ENCODE results near the gene ATP2B1.

Gene ATP2B1

DNA sequence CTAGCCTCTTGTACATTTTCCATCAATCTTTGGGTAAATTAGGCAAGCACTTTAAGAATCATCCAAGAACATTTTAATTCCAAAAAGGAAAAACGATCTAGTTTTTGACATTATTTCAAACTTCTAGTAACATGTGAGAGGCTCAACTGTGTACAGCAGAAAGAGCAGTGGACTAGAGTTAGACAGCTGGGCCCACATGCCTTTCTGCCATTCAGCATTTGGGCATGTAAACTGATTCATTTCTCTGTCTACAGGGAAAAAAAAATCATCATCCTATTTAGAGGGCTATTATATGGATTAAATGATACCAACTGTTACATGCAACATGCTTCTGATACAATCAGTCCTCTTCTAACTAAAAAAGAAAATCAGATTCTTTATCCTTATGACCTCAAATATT, 17.7 kb downstream of the ATP2B1 start:
- DNase-seq: no peak

- no peak for DNase-seq
These were observed 19.3 kb downstream of the ATP2B1 start for GRCh38 chr12:89689306-89689705.

DNA sequence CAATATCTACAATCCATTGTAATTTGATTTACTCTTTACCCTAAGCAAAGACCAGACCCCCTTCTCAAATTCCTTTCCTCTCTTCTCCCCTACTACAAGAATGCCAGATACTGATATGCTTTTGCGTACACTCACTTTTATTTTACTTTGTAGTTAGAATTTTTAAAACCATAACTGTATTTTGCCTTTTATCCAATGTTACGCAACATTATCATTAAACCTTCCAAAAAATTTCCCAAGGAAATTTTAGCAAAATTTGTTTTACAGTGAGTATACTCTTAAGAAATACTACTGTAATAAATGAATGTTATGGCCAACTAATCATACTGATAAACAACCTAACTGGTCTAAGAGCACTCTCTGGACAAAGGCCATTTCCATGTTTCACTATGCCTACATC, 22.3 kb downstream of the ATP2B1 start:
- DNase-seq: no peak

- DNase-seq: no peak
These were observed 23.2 kb downstream of the ATP2B1 start for GRCh38 chr12:89685363-89685972.

DNA sequence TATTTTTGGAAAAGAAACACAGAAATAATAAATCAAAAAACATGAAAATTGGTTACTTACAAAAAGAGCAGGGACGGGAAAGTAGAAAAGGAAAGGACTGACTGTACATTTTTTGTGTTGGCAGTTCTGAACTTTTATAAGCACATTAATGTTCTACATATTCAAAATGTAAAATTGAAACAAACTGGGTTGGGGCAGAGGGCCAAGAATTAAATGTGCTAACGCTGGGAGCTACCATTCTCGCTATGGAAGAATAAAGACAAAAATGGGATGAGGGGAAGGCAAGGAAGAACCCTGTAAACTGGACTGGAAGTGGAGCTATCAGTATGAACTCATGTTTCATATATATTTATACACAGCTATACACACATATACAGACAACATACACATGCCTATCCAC, 24.5 kb downstream of the ATP2B1 start:
- DNase-seq: no peak

DNA sequence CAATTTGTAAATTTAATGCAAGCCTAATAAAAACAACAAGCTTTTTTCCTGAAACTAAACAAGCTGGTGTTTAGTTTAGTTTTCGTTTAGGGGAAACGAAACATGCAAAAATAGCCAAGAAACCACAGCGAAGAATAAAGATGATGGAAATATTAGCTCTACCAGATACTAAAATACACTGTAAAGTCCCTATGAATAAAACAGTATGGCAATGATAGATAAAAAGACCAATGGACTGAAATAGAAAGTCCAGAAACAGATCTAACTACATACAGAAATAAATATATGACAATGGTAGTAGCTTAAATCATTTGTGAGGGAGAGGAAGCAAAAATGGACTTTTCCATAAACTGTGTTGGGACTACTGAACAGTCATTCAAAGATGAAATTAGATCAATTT, 26.4 kb downstream of the ATP2B1 start:
- no peak for DNase-seq

DNA sequence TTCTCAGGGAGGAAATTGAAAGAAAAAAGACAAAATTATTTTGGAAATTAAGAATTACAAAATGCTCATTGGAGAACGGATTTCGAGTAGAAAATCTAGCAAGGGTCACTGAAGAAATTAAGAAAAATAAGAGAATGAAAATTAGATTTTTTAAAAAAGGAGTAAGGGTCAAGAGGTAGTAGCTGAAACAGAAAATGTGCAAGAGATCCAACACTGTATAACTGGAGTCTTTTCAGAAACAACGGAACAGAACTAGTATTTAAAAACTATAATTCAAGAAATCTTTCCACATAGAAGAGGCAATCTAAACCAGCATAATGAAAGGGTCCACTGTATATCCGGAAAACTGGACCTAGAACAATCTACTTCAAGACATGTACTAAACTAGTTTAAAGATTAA, 28.2 kb downstream of the ATP2B1 start:
- DNase-seq: no peak

DNA sequence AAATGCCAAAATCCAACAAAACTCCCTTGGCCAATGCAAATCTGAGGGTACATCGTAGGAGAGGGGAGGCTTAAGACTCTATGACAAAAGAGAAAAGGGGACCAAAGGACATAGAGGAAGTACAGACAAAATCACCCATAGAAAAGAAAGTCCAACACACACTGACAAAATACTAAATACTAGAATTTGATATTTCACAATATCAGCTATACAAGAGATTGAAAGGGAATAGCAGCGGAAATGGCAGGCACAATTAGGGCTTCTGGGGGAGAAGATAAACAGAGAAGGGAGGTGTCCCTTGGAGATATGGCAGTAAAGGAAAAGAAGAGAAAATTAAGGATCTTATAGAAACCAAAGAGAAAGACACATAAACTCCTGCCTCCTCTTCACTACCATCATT, 29.0 kb downstream of the ATP2B1 start:
- no peak for DNase-seq

DNA sequence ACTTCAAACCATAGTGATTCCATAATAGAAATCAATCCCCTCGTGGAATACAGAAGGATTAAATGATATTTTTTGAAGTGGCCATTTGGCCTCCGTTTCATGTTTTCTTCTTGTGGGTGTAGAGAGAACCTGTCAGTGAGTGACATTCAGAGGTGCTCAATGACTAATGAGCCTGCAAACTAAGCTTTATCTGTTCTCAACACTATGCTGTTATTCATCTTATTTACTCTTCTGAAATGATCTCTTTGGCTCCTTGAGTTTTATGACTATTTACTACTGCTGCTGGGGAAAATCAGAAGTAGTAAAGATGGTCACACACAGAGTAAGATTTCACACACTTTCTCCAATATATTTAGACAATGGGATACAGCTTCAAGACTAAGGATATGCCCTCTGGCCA, 30.4 kb downstream of the ATP2B1 start:
- no peak for DNase-seq

GRCh38 chr12:89676930-89677329, 31.7 kb downstream of the ATP2B1 start:
- no peak for DNase-seq

GRCh38 chr12:89674326-89674942, 34.2 kb downstream of the ATP2B1 start:
- DNase-seq: no peak

GRCh38 chr12:89673603-89674002, 35.0 kb downstream of the ATP2B1 start:
- DNase-seq: no peak

DNA sequence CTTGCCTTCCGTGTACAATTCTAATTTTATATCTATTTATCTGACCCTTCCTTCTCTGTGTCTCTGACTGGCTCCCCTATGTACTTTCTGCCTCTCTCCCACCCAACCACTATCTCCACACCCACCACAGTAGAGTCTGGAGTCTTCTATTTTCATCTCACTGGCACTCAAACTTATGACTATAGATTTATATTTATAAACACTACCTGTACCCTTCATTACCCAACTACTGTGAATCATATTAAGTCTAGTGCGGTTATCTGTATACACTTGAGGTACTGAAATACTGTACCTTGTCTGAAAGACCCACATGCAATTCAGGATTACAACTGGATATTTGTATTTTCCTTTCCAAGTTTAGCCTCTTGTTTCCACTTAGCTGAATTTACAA, 36.1 kb downstream of the ATP2B1 start:
- DNase-seq: no peak

GRCh38 chr12:89671469-89671868, 37.2 kb downstream of the ATP2B1 start:
- no peak for DNase-seq

DNA sequence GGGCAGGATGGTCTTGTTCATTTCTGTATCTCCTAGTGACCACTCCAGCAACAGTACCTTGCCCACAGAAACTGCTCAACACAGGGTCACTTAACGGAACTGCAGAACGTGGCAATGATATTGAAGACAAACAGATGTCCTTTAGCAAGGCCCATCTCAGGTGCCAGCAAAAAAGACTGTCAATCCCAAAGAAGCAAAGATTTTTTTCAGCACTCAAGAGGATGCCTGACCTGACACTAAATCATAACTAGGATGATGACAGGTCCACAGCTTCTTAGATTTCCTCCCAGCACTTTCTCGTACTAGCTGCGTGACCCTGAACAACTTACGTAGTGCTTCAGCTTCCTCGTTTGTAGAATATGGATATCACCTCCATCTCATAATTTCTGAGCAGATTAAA, 39.4 kb downstream of the ATP2B1 start:
- no peak for DNase-seq

DNA sequence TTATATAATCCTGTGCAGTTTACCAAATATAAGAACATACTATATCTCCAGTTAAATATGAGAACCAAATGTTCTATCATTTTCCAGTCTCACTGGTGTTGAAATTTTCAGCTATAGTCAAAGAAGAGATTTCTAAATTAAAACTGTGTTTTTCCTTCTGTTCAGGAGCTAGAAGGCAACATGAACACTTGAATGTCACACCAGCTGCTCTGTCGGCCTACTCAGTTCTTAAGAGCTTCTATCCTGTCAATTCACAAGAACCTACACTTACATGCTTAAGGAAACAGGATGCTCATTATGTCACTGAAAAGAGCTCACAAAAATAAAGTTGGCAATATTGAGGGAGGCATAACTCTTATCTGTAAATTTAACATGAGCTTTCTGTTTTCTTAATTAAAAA, 43.1 kb downstream of the ATP2B1 start:
- DNase-seq: no peak

GRCh38 chr12:89664441-89664840, 44.2 kb downstream of the ATP2B1 start:
- DNase-seq: no peak

GRCh38 chr12:89663577-89664357, 44.9 kb downstream of the ATP2B1 start:
- DNase-seq: no peak

GRCh38 chr12:89662623-89663022, 46.0 kb downstream of the ATP2B1 start:
- no peak for DNase-seq

DNA sequence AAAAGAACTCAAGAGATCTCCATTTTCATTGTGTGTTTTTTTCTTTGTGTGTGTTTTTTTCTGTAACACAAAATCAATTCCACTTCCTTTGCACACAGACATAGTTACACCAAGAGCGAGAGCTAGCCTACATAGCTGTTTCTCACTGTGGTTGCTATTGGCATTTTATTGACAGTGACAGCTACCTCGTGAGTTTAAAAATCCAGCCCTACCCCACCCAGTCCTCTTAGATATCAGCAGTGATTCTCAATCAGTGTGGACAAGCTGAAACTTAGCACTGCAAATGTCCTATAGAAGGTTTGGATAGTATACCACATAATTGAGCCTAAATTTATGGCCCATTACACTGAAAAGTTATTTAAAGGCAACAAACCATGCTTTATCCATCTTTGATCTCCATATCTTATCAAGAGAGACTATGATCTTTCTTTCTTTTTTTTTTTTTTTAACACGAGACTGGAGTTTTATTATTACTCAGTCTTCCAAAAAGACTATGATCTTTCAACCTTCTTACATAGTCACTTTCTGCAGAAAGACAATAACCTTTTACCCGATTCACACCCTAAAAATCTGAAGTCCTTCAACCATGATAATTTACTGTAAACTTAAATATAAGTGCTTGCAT, 46.8 kb downstream of the ATP2B1 start:
- no peak for DNase-seq

- DNase-seq: no peak
These were observed 50.9 kb downstream of the ATP2B1 start for GRCh38 chr12:89657739-89658138.

DNA sequence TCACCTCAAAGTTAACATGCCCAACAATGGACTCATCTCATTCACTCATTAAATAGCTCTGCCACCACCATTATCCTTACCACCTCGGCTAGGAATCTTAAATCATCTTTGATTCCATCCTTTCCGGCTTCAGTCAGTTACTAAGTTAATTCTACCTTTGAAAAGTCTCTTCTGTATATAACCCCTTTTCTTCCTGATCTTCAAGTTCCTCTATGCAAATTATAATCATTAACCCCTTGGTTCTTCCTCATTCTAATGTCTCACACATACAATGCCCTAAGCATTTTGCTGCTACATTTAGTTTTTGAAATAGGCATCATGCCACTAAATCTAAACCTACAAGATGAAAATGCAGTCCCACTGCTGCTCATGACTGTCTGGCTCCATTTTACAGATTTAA, 51.6 kb downstream of the ATP2B1 start:
- no peak for DNase-seq

DNA sequence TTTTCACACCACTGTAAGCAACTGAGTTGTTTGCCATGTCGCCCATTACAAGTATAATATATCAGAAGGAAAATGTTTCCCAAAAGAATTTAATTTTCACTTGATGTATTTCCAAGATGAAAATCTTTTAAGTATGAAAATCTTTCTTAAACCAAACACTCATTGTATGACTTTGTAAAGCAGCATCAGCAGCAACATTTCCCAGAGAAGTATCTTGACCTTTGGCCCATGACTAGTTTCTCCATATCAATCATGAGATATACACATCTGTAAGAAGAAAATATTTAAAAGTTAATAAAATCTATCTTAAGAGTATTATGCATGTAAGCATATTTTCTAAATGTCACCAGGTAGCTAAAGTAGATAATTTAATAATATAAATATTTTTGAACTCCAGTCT, 52.8 kb downstream of the ATP2B1 start:
- no peak for DNase-seq

- DNase-seq: no peak
These were observed 57.4 kb downstream of the ATP2B1 start for GRCh38 chr12:89651192-89651591.

Data from right forelimb (tissue), 1 donor.